ENCODE results near the gene CEMP1. TPM values are rescaled to one million over a fixed set of nuclear protein-coding genes. Genes with fewer than 3 reads are reported as not detected.

CEMP1 gene
- total RNA-seq, 1 experiment from 2014 or later, result not detected

GRCh38 chr16:2493605-2494004 is 37.6 kb downstream of the CEMP1 start:
- in situ Hi-C loops (cut with HindIII; ENCODE audit: low pct_unique_long_range_greater_than_20kb, low sequenced_read_pairs), result no loop called here
- no peaks in the 10 kb centered on the region for H3K4me1 ChIP-seq (ENCODE audit: control insufficient read depth, insufficient read depth, low read length)
- intact Hi-C loops (cut with micrococcal nuclease; ENCODE audit: unreplicated experiment), result no loop called here
- no peak overlapping the region for H3K27ac ChIP-seq (ENCODE audit: low read length)
- ChIA-PET CTCF (no interaction called here), POLR2A (no interaction called here)
- no peak for TF ChIP-seq SIN3A (IDR thresholded peaks at IDR 0.05; ENCODE audit: borderline replicate concordance, insufficient read depth, low read depth, low read length)
- no peak for TF ChIP-seq REST (IDR thresholded peaks at IDR 0.05; ENCODE audit: insufficient read depth in 1 of 2, low read depth in 2 of 2, low read length in 1 of 2)
- no peak for TF ChIP-seq CTCF (IDR thresholded peaks at IDR 0.05)
- no peak for TF ChIP-seq TCF7L2 (IDR thresholded peaks at IDR 0.05; ENCODE audit: low read depth, low read length)
- no peak for TF ChIP-seq POLR2AphosphoS5 (IDR thresholded peaks at IDR 0.05; ENCODE audit: low read depth, low read length)
- BruUV-seq (replicated peaks), result no TSS peak
- no peaks in the 10 kb centered on the region for H3K36me3 ChIP-seq (ENCODE audit: control insufficient read depth, insufficient read depth, low read length)
- H3K4me3 ChIP-seq (ENCODE audit: low read depth in 2 of 2, low read length in 2 of 2), result no peak overlapping the region
- no peaks in the 10 kb centered on the region for H3K27me3 ChIP-seq (ENCODE audit: control insufficient read depth, insufficient read depth, low read length)
- ATAC-seq, result no peak
- H3K9me3 ChIP-seq (ENCODE audit: control insufficient read depth, insufficient read depth, low read depth, low read length), result no peaks in the 10 kb centered on the region
- no peak for DNase-seq (ENCODE audit: low read depth, low spot score)

GRCh38 chr16:2492292-2492691 is 38.9 kb downstream of the CEMP1 start:
- ChIA-PET CTCF (no interaction called here), POLR2A (no interaction called here)
- no peaks in the 10 kb centered on the region for H3K36me3 ChIP-seq (ENCODE audit: control insufficient read depth, insufficient read depth, low read length)
- no TSS peak for BruUV-seq (replicated peaks)
- DNase-seq (ENCODE audit: low read depth, low spot score), result no peak
- H3K27me3 ChIP-seq (ENCODE audit: control insufficient read depth, insufficient read depth, low read length), result no peaks in the 10 kb centered on the region
- intact Hi-C loops (cut with micrococcal nuclease; ENCODE audit: unreplicated experiment), result no loop called here
- in situ Hi-C loops (cut with HindIII; ENCODE audit: low pct_unique_long_range_greater_than_20kb, low sequenced_read_pairs), result no loop called here
- no peak overlapping the region for H3K27ac ChIP-seq (ENCODE audit: low read length)
- no peak for ATAC-seq
- no peaks in the 10 kb centered on the region for H3K9me3 ChIP-seq (ENCODE audit: control insufficient read depth, insufficient read depth, low read depth, low read length)
- no peak overlapping the region for H3K4me3 ChIP-seq (ENCODE audit: low read depth in 2 of 2, low read length in 2 of 2)
- peaks cover 2% of the 10 kb centered on the region; the same call in 1 of the 2 replicates for H3K4me1 ChIP-seq (ENCODE audit: control insufficient read depth, insufficient read depth, low read length)
- no peak for TF ChIP-seq REST (IDR thresholded peaks at IDR 0.05; ENCODE audit: insufficient read depth in 1 of 2, low read depth in 2 of 2, low read length in 1 of 2)
- no peak for TF ChIP-seq SIN3A (IDR thresholded peaks at IDR 0.05; ENCODE audit: borderline replicate concordance, insufficient read depth, low read depth, low read length)
- TF ChIP-seq TCF7L2 (IDR thresholded peaks at IDR 0.05; ENCODE audit: low read depth, low read length), result no peak
- no peak for TF ChIP-seq POLR2AphosphoS5 (IDR thresholded peaks at IDR 0.05; ENCODE audit: low read depth, low read length)
- no peak for TF ChIP-seq CTCF (IDR thresholded peaks at IDR 0.05)

Data from Panc1 (cell line).